Ecto neural progenitor cell (in vitro differentiated cells): ENCODE measurements around the gene P2RX3.
"Not testable (repeated sequence)": the region's sequence is repeated elsewhere in the genome, so short reads cannot be mapped to it uniquely, and the experiment has no call there.

ENCODE experiments used
- DNase-seq: peaks from one replicate; pipeline ENCODE4 v3.0.0-alpha.2; 2018; ENCODE audit warnings: low spot score

P2RX3 gene

DNA sequence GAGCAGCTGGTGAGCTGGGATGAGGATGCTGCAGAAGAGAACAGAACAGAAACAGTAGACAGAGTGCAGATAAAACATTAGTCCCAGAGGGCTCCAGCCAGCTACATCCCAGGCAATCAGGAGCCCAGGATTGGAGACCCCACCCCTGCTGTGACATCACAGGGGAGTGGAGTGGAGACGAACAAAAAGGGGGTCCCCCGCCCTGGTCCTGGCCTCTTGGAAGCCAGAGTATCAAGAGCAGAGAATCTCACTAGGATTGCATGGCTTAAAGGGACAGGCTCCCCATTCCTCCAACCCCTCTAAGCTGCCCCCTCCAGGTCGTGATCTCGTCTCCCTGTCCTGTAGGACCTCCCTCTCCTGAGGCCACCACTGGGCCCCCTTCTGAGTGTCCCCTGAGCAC, at the start of gene P2RX3:
Gene P2RX3 (plus strand): TSS at position 211 of the 400 bp plus-strand sequence. CDS start 199 bp downstream, outside the sequence.
- no peak for DNase-seq

DNA sequence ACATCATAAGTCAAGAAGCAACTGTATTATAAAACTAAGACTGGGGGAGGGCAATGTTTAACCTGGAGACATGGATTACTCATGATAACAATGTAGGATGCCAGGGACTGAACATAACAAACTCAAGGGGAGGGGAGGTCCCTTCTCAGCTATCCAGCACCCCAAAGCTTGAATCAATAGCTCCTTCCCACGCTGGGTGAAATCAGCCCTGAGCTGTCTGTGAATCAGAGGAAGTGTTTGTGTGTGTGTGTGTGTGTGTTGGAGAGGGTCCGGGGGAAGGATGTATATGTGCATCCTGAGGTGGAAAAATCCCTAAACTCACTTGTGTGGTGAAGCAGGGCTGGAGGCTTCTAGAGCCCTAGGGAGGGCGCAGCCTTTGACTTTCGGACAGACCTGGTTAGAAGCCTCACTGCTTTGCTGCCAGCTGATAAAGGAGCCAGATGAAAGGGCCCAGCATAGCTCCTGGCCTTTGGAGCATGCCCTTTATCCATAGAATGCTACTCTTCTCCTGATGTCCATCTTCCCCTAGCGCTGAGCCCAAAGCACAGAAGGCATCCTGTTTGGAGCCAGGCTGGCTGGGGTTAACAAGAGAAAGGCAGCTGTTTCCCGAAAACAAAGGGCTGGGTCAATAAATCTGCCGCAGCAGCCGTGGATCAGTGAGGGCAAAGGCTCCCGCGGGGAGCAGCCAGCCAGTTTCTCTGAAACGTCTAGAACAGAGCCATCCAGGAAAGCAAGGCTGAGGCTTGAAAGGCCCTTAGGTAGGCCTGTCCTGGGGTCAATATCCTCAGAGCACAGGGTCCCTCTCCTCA, 49.2 kb upstream of the P2RX3 start:
- DNase-seq, result peak; percentile 63

DNA sequence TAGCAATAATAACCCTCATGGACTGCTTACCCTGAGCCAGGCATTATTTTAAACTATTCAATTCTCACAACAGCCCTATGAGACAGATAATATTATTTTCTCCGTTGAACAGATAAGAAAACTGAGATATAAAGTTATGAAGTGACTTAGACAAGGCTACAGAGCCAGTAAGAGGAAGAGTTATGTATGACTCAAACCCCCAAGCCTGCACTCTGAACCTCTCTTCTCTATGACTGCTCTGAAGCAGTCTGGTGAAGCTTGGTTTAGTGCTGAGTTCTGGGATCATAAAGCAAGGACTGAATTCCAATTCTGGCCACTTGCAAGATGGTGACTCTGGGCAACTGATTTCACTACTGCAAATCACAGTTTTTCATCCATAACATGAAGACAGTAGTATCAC, 47.9 kb upstream of the P2RX3 start:
- DNase-seq, result no peak

DNA sequence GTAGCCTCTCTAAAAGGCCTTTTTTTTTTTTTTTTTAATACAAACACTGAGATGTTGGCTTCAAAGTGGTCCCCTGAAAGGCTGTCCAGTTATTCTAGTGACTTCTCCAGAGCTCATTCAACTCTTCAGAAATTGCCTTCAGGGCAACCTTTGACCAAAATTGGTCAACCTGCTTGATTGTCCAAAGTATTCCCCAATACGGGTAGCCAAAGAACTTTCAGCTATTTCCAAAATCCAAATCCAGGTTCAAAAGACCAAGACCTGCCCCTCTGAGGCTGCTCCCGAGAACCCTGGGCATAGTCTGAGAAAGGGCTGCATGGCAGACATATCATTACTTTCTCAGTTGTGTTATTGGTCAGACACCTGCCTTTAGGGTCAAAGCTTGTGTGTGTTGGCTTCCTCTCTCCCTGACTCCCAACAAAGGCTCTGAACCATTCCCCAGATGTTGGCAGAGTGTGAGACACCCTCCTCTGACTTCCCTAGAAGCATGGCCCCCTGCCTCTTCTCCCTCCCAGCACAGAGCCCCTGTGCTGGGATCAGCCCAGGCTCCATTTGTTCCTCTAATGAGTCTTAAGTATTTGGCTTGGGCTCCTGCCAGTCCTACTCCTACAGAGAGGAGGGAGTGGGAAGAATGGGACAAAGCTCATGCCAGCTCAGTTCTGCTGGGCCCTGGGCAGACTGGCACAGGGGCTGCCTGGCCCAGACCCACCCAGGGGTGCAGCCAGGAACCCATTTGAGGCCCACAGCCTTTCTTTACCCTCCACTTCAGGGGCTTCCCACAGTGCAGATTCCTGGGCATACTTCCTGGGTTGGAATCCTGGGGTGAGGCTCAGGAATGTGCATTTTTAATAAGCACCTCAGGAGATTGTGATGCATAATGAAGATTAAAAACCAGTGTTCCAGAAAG, 43.7 kb upstream of the P2RX3 start:
- DNase-seq, result no peak

- not testable (repeated sequence) for DNase-seq
Measured at GRCh38 chr11:57296205-57296604, 41.9 kb upstream of the P2RX3 start.

DNA sequence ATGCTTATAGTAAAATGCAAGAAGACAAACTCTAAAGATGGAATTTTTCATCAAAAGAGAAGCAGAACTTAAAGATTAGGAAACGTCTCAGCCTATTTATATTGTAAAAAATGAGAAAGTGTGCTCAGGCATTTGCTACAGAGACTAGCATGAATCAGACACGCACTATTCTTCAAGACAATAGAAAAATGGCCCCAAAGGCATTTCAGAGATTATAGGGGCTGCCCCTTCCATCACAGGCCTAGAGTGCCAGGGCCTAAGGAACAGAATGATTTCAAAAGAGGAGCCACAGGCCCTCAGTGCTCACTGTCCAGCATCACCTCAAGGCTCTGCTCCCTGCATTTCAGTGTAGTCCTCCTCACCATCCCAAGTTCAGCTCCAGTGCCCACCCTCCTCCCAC, 40.9 kb upstream of the P2RX3 start:
- DNase-seq, result no peak

DNA sequence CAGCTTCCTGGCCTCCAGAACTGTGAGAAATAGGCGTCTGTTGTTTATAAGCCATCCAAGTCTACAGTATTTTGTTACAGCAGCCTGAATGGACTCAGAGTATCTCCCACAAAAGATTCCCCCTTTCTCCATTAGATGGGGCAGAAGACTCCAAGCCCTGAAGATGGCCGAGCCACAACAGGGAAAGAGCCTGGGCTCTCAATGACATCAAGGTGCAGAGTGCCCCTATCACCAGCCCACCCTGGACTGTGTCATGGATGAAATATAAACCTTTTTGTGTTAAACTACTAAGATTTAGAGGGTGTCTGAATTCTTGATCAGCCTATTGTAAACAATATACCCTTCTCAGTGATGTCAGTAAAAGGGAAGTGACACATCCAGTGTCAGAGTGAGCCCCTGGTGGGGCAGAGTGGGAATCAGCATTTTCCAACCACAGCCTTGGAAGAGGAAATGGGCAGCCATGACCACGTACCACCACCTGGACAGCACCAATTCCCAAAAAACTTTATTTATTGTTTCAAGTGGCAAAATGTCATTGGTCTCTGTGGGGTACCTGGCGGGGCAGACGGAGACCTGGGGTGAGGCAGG, 38.9 kb upstream of the P2RX3 start:
- DNase-seq, result no peak

- no peak for DNase-seq
Measured at GRCh38 chr11:57300785-57301184, 37.4 kb upstream of the P2RX3 start.

- DNase-seq, result no peak
Measured at GRCh38 chr11:57301711-57302423, 36.3 kb upstream of the P2RX3 start.

DNA sequence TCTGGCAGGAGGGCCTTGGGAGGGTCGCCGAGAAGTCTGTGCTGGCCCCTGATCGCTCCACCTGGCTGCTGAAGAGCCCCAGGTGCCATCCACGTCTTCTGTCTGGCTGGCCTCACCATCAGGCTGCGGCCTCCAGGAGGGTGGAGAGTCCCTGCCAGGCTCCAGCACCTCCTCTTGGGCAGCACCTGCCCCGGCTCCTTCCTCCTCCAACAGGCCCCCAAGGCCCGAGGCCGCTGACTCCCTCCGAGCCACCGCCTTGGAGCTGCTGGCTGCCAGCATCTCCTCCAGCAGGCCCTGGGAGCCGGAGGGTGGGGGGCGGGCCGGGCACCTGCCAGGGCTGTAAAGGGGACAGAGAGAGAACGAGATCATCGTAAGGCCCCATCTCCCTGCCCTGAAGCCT, 35.7 kb upstream of the P2RX3 start:
- DNase-seq, result no peak

- DNase-seq, result no peak
Measured at GRCh38 chr11:57303280-57303989, 34.7 kb upstream of the P2RX3 start.

GRCh38 chr11:57303990-57304579, 34.1 kb upstream of the P2RX3 start:
- no peak for DNase-seq

GRCh38 chr11:57305523-57305922, 32.6 kb upstream of the P2RX3 start:
- no peak for DNase-seq

DNA sequence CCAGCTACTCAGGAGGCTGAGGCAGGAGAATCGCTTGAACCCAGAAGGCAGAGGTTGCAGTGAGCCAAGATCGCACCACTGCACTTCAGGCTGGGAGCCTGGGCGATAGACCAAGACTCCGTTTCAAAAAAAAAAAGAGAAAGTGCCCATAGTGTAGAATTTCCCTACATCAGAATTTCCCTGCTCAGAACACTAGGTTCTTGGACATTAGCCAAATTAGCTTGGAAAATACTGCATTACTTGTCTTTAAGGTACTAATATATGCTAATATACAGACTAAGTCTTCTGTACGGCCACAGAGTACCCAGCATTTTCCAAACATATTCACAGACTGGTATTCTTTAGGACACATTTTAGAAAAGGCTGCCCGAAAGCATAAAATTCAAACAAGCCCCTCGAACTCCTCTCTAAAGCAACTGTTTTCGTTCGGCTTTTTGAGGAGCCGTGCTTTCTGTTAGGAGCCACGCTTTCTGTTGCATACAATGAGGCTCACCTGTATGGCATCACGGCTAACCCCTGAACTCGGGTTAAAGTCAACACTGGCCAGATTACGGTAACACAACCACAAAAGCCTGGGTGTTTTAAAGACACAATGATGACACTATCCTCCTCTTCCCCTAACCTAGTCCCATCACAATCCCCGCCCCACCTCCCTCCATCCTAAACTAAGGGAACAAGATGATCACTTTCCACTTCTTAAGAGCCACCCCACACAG, 31.8 kb upstream of the P2RX3 start:
- DNase-seq, result no peak

DNA sequence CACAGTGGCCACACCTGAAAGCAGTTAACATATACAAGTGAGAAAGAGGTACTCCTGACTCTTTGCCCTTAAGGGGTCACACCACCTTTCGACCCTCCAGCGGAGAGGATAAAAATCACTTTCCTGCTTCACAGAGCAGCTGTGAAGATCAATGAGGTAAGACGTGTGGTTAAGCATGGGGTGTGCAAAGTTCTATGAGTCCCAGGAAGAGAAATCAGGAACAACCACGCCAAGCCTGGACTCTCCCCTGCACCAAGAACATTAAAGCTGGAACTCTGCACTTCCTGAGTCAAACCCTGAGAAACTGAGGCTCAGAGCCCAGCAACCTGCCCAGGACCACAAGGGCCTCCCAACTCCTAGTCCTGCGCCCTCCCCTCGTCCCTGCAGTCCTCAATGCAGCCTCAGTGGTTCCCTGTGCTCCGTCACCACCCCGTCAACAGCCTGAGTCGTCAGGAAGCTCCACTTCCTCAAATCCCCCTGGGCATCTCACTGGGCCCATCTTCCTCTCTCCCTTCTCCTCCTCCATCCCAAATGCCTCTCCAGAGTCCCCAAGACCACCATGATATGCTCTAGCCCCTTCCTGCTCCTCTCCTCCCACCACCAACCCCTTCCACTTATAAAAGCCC, 31.1 kb upstream of the P2RX3 start:
- DNase-seq, result no peak

DNA sequence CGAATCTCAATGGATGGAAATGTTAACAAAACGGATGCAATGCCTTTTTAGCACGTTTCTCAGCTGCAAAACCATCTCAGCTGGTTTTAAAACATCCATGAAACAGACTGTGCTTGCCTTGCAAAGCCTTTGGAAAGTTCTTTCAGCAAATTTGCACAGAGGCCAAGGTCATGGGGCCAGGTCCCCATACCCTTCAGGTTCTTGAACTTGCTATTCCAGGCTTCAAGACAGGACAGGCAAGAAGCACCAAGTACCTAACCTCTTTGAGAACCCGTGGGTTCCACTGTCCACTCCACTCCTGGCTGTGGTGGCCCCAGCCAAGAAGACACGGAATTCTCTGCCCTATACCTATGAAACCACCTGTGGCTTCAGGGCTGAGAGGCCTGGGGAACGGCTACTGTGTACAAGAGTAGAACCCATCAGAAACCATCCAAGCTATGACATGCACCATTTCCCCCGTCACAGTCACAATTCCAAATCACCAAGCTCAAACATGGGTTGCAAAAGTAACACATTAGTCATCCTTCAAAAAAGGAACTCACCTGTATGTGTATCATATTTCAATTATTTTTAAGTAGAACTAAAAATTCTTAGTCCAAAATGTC, 30.4 kb upstream of the P2RX3 start:
- no peak for DNase-seq

- no peak for DNase-seq
Measured at GRCh38 chr11:57308426-57309060, 29.6 kb upstream of the P2RX3 start.

GRCh38 chr11:57309106-57310059, 28.8 kb upstream of the P2RX3 start:
- no peak for DNase-seq
